GM19324 (cell line): Measurements from ENCODE around the gene TLX2.
"Not testable (repeated sequence)": the region's sequence is repeated elsewhere in the genome, so short reads cannot be mapped to it uniquely, and the experiment has no call there.

Experiments
- ATAC-seq: cut with Tn5 transposase; IDR thresholded peaks from one replicate; pipeline ENCODE4 v1.9.1; 2021; ENCODE audit warnings: mild to moderate bottlenecking, moderate library complexity; ENCODE audit not compliant: unreplicated experiment, low FRiP score

TLX2 gene

DNA sequence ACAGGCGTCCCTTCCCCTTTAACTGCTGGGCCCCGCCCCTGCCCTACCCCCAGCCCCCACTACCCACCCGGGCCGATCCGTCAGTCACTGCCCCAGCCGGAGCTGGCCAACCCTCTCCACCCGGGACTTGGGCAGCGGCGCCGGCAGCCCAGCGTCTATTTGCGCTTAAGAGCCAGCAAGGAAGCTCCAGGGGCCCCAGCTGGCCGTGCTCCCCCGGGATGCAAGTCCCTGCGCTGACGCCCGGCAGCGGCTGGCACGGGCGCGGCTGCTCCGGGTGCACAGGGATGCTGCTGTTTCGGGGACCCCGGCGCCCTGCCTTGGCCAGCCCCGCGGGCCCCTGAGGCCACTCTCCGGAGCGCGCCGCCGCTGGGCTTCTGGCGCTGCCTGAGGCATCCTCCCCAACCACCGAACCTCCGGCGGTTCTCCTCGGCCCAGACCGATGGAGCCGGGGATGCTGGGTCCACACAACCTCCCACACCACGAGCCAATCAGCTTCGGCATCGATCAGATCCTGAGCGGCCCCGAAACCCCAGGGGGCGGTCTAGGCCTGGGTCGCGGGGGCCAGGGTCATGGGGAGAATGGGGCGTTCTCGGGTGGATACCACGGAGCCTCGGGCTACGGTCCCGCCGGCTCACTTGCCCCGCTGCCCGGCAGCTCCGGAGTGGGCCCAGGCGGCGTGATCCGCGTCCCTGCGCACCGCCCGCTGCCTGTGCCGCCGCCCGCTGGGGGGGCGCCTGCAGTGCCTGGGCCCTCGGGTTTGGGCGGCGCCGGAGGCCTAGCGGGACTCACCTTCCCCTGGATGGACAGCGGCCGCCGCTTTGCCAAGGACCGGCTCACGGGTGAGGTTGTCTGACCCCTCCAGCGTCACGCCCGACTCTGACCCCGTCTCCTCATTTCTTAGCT lies at the start of gene TLX2:
TSS of gene TLX2 (plus strand) at position 83 of the 903 bp plus-strand sequence. CDS start at position 440, 357 bp downstream.
- ATAC-seq, result no peak

DNA sequence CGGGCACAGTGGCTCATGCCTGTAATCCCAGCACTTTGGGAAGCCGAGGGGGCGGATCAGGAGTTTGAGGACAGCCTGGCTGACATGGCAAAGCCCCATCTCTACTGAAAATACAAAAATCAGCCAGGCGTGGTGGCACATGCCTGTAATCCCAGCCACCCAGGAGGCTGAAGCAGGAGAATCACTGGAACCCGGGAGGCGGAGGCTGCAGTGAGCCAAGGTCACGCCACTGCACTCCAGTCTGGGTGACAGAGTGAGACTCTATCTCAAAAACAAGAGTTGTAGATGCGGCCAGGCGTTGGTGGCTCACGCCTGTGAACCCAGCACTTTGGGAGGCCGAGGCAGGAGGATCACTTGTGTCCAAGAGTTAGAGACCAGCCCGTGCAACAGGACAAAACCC lies 43.5 kb upstream of the TLX2 start:
- not testable (repeated sequence) for ATAC-seq

DNA sequence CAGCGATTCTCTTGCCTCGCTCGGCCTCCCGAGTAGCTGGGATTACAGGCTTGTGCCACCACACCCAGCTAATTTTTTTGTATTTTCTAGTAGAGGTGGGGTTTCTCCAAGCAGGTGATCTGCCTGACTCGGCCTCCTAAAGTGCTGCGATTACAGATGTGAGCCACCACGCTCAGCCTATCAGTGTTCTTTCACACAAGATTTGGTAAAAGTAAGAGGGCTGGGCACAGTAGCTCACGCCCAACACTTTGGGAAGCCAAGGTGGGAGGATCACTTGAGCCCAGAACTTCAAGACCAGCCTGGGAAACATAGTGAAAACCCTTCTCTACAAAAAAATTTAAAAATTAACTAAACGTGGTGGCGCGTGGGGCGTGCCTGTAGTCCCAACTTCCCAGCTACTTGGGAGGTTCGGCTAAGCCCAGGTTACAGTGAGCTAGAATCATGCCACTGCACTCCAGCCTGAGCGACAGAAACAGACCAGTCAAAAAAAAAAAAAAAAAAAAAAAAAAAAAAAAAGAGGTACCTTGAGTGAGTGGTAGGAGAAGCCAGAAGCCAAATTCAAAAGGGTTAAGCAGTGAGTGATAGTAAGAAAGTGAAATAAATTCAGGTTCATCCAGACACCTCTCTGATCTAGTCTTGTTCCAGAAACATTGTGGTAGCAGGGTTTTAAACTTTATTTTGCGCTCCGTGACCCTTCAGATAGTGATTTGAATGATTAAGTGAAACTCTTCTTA lies 42.8 kb upstream of the TLX2 start:
- no peak for ATAC-seq

DNA sequence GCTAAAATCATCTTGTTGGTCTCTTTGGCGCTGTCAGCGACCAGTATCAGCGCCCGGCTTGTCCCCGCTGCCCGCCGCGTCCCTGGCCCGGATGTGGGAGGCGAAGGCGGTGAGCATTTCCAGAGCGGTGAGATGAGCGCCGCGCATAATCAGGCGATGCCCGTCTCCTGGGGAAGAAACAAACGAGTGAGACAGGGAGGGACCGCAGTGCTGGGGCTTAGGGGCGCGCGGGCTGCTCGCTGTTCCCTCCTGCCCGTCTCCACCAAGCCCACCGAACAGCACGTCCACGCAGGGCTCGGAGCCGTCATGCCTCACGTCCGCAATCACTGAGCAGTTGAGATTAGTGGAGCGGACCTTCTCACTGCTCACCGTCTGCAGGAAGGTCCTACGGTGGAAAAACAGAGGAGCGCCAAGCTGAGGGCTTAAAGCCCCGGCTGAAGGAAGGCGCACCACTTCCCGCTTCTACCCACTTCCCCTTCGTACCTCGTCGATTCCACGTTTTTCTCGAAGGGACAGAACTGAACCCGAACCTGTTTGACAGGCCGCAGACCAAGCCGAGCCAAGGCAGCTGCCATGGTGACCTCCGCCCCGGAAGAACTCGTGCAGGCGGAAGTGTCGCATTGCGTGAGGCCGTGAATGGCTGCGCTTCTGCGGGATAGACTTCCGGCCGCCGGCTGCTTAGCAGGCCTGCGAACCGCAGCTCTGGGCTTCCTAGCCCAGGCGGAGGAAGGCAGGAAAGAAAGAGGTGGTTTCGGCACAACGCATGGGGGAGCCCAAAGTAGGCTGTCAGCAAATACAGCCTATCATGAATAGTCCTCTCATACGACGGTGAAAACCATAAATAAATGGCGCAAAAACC lies 41.9 kb upstream of the TLX2 start, which contains the start of gene MRPL53:
TSS of gene MRPL53 (minus strand) at position 595 of the 859 bp plus-strand sequence. CDS start at position 575, 20 bp downstream.
- ATAC-seq, result peak; percentile 88

DNA sequence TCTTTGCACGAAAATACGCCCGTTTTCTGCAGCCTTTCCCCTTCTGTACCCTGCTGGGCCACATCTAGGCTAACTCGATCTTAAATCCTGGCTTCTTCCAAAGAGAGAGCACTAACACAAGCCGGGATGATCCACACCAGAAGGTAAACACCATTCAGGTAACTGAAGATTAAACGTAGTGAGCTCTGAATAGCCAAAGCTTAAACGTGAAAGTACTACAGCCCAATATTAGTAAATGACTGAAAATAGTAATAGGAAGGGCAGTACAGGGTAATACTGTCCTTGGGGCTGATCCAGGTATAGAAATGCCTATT lies 41.3 kb upstream of the TLX2 start:
- peak; percentile 6 for ATAC-seq

DNA sequence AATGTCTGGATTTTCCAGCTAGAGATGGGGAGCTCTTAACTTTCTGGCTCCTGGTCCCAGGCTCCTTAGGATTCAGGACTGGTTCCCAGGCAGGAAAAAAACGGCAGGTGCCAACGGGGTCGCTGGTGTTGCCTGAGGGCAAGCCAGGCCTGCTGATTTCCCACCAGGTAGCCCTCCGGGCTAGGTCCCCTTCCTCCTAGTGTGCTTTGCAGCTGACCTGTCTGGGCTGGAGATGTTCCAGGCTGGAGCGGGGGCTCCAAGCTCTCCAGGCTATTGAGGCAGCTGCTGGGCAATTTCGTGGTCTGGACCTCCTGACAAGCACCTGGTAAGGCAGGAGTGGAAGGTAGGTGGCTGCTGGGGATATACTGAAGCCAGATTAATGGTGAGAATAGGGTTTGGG lies 39.8 kb upstream of the TLX2 start:
- ATAC-seq, result no peak

DNA sequence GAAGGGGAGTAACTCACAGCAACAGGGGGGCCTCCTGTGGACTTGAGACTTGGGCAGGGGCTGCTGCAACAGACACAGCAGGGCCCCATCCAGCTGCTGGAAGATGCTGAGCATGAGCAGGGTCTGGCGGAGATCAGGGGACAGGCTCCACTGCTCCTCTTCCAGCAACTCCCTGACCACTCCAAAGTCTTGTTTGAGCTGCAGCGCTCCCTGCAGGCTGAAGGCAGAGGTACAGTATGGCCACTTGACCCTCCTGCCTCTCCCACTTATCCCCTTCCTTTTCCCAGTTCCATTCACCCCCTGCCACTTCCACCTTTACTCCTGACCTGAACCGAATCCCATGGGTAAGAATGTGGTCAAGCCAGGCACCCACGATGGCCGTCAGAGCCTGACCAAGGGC lies 39.4 kb upstream of the TLX2 start:
- ATAC-seq, result no peak

DNA sequence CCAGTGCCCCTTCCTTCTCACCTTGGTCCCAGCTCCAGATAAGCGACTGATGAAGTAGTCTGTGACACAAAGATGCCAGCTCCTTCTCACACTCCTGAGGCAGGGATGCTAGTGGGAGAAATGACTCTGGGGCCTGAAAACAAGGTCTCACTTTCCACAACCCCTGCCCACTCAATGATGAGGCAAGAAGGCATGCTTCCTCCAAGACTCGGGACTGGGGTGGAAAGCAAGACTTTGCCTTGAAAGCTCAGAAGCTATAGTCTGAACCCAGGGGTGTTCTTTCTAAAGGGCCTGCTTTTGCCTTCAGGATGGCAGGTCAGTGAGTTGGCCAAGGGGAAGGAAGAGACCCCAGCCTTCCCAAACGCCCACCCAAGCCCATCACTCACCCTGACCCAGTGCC lies 32.8 kb upstream of the TLX2 start:
- no peak for ATAC-seq

DNA sequence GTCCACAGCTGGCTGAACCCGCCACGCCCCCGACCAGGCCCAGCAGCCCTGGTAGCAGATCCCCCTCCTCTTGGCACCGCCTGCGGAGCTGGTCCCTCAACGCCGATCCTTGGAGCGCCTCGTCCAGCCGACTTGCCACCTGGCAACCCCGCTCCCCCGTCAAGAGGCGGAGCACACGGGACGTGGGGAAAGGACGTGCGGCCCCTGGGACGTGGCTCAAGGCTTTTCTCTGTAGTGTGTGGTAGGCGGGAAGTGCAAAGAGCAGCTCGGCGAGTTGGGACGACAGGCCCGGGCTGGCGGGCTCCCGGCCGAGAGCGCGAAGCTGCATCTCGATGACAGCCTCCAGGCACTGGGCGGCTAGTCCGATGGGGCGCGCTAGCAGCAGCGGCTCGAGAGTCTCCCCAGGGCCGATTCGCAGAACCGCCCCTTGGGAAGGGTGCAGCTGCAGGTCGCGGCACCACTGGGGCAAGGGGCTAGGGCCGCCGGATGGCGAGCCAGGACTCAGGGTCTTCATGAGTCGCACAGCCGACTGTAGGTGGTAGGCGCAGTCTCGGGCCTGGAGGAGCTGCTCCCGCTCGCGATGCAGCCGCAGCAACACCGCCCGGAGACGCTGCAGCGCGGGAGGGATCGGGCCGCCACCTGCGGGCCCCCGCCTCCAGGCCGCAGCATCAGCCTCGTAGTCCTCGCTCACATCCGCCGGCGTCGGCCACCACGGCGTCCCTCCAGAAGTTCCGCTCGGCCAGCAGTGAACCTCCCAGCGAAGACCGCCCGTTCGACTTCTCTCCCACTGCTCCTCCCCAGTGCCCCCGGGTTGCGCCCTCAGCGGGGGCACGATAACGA lies 32.1 kb upstream of the TLX2 start:
- ATAC-seq, result peak; percentile 51

DNA sequence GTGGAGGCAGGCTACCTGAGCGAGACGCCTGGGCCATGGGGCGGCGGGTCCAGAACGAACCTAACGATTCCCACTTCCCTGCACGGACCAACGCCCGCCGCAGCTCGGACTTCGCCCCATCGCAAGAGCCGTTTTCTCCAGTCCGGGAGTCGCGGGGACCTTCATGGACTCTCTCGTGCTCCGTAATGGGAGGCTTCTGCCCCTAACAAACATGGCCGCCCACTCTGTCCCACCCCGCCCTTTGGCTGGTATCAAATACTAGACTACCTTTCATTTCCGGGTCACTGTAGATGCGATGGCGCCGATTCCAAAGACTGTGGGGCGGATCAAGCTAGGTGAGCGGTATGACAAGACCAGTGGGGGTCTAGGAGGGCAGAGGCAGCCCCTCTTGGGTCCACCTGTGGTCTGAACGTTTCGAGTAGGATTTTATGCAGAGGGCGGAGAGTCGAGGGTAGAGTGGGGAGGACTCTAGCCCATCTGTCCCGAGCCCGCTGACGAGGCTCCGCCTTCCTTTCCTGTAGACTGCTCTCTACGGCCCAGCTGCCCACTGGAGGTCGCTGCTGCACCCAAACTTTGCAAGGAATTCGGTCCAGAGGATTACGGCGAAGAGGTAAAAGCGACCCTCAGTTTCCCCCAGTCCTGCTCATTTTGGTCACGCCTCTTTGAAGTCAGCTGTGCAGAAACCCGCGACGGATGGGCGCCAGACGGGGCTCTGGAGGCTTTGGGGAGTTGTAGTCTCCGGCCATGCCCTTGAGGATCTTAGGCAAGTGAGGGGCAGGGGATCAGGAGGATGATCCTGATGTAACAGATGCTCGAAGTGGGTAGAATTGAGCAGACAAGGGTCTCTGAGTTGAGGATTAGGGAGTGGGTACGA lies 31.2 kb upstream of the TLX2 start, which contains the start of the genes CCDC142 and TTC31:
TSS of gene CCDC142 (minus strand) at position 198 of the 874 bp plus-strand sequence. CDS start at position 37, 161 bp downstream.
TSS of gene TTC31 (plus strand) at position 281 of the 874 bp plus-strand sequence. CDS start at position 296, 15 bp downstream.
- peak; percentile 90 for ATAC-seq

DNA sequence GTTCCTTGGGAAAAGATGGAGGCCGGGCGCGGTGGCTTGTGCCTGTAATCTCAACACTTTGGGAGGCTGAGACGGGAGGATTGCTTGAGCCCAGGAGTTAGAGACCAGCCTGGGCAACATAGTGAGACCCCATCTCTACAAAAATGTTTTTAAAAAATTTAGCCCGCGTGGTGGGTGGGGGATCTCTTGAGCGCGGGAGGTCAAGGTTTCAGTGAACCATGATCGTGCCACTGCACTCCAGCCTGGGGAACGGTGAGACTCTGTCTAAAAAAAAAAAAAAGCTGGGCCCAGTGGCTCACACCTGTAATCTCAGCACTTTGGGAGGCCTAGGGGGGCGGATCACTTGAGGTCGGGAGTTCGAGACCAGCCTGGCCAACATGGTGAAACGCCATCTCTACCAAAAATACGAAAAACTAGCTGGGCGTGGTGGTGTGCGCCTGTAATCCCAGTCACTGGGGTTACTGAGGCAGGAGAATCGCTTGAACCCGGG lies 30.5 kb upstream of the TLX2 start:
- ATAC-seq, result not testable (repeated sequence)

DNA sequence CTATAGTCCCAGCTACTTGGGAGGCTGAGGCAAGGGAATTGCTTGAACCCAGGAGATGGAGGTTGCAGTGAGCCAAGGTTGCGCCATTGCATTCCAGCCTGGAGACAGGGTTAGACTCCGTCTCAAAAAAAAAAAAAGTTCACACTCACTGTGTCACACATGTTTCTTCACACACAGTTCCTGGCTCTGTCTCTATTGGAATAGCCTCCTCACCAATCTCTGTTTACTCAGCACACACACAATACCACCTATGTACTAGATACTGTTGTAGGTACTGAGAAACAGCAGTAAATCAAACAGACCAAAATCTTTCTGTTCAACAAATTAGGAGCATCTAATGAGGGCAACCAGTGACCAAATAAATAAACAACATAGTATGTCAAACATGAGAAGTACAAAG lies 28.1 kb upstream of the TLX2 start:
- ATAC-seq, result no peak

DNA sequence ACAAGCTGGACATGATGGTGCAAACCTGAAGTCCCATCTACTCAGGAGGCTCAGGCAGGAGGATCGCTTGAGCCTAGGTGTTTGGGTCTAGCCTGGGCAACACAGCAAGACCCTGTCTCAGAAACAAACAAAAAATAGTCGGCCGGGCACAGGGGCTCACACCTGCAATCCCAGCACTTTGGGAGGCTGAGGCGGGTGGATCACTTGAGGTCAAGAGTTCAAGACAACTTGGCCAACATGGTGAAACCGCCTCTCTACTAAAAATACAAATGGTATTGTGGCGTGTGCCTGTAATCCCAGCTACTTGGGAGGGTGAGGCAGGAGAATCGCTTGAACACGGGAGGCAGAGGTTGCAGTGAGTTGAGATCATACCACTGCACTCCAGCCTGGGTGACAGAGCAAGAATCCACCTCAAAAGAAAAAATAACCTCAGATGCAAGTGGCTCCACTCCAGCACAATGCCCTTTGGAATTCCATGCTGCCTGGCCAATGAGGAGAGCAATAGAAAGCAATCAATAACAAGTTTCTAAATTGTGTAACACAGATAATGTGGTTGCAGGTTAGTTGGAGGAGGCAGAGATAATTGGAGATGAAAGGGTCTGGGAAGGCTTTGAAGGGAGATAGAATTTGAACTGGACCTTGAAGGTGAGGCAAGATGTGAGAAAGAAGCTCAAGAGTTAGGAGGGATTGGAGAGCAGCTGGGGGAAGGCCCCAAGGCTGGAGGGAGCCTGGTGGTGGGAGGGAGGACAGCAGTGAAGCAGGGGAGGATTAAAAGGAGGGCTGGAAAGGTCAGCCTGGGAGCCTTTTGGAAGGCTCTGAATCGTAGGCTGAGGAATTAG lies 25.4 kb upstream of the TLX2 start:
- no peak for ATAC-seq

DNA sequence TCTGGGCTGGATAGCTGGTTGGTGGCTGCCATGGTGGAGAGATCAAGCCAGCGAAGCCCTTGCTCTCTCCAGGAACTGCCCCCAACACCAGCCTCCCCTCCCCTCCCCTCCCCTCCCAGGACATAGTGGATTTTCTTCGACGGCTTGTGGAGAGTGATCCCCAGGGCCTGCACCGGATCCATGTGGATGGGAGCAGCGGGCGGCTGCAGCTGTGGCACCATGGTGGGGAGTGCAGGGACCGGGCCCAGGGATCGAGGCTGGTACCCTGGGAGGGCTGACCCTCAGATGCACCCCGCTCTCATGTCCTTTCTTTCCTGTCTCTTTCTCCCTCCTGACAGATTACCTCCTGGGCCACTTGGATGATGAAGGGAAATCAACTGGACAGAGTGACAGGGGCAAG lies 24.3 kb upstream of the TLX2 start:
- no peak for ATAC-seq

DNA sequence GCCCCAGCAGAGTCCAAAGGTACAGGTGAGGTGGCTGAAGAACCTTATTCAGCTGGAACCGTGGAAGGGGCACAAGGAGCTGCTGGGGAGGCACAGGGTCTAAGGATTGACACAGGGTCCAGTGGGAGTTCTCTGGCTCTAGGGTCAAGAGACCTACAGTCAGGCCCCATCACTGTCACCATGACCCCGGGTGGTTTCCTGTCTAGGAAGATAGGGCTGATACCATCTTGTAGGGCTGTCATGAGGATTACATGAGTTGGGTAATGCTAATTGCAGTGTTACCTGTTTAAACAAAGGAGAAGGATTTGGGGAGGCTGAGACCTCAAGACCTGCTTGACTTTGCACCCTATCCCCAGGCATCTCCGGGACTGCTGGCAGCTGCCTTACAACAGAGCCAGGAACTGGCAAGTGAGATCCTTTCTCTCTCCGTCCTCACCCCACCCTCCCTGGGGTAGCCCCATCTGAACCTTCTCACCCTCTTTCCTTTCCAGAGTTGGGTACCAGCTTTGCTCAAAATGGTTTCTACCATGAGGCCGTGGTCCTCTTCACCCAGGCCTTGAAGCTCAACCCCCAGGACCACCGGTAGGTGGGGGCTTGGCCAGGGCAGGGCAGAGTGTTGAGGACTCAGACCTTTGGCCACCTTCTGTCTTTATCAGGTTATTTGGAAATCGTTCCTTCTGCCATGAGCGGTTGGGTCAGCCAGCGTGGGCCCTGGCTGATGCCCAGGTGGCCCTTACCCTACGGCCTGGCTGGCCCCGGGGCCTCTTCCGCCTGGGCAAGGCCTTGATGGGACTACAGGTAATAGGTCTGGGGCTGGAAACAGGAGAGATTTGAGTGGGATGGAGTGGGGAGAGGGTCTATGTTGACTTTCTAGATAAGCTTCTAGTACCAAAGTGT lies 22.4 kb upstream of the TLX2 start:
- ATAC-seq, result no peak

DNA sequence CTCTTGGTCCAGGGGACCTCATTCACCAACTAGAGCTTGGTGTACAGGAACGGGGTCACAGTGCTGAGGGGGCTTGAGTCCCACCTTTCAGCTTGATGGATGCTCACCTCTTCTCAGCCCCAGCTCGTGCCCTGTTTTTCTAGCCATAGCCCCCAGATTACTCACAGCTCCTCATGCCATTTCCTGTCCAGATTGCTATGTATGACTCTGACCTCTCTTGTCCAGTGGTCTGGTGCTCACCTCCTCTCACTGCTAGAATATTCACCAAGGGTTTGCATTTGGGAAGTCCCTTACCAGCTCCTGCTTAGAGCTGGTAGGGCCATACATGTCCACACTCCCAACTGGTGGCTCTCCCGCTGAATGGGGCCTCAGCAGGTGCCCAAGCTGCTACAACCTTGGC lies 20.7 kb upstream of the TLX2 start:
- ATAC-seq, result no peak

DNA sequence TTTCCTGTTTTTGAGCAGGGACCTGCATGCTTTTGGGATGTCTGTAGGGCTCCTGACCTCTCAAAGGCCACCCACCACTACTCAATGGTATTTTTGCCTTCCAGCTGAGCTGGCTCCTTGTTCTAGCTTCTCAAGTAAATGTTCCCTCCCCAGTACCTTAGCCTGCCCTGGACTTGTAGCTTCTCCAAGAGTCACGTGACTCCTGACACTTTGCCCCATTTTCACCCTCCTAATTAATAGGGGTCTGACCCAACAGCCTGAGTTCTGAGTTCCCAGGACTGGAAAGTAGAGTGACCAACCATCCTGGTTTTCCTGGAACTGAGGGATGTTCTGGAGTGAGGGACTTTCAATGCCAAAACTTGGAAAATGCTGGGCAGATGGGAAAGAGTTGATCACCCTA lies 18.8 kb upstream of the TLX2 start:
- ATAC-seq, result no peak
